Type B pancreatic cell (in vitro differentiated cells): ENCODE results near the gene HOXB7. TPM values are rescaled to one million over a fixed set of nuclear protein-coding genes. Genes with fewer than 3 reads are reported as not detected.

ENCODE experiments used
- DNase-seq: peaks from one replicate; pipeline ENCODE4 v3.0.0; 2021; ENCODE audit warnings: mixed read lengths; ENCODE audit not compliant: unreplicated experiment; ENCODE audit errors: extremely low spot score
- H3K27ac Mint-ChIP-seq: 2 replicates; pipeline ENCODE4 v1.8.0; 2021; ENCODE audit warnings: mild to moderate bottlenecking, mixed read lengths
- H3K27me3 Mint-ChIP-seq: 2 replicates; pipeline ENCODE4 v1.8.0; 2021; ENCODE audit warnings: mixed read lengths
- H3K36me3 Mint-ChIP-seq: 2 replicates; pipeline ENCODE4 v1.8.0; 2021; ENCODE audit warnings: mixed read lengths
- H3K4me1 Mint-ChIP-seq: one replicate; pipeline ENCODE4 v1.8.0; 2021; ENCODE audit warnings: mixed read lengths; ENCODE audit not compliant: unreplicated experiment
- H3K4me3 Mint-ChIP-seq: 2 replicates; pipeline ENCODE4 v1.8.0; 2021; ENCODE audit warnings: mild to moderate bottlenecking, mixed read lengths
- H3K9me3 Mint-ChIP-seq: 2 replicates; pipeline ENCODE4 v1.8.0; 2021; ENCODE audit warnings: mixed read lengths
- CTCF ChIP-seq: fragments of 200-600 bp; sonication (generic); conservative IDR thresholded peaks from 2 replicates; pipeline ENCODE4 v1.5.0; 2021; ENCODE audit warnings: antibody characterized with exemption, mild to moderate bottlenecking
- total RNA-seq: library from RNA; stranded (reverse); gene quantifications from 2 replicates; pipeline ENCODE4 v1.2.1, GENCODE V29; 2021; ENCODE audit warnings: low replicate concordance

The HOXB7 gene
- total RNA-seq, 1 donor from 2014 or later: 9.8 TPM

- H3K4me1 Mint-ChIP-seq: peaks cover 38% of the 10 kb centered on the region
- peak overlapping the region; percentile 77 for H3K27ac Mint-ChIP-seq
Measured at GRCh38 chr17:48613862-48614694, 3.3 kb upstream of the HOXB7 start.

GRCh38 chr17:48612854-48613691 is 2.3 kb upstream of the HOXB7 start:
- Mint-ChIP-seq H3K9me3 (no peaks in the 10 kb centered on the region), H3K27ac (peak overlapping the region; percentile 92), H3K27me3 (peaks cover 90% of the 10 kb centered on the region), H3K4me1 (peaks cover 33% of the 10 kb centered on the region), H3K36me3 (no peaks in the 10 kb centered on the region), H3K4me3 (peak overlapping the region; percentile 92)
- TF ChIP-seq CTCF: peak; percentile 54
- no peak for DNase-seq

More at GRCh38 chr17:48613862-48614694, 3.3 kb upstream of the HOXB7 start:
- TF ChIP-seq CTCF: no peak
- H3K9me3 Mint-ChIP-seq: no peaks in the 10 kb centered on the region
- H3K27me3 Mint-ChIP-seq: peaks cover 91% of the 10 kb centered on the region
- no peak for DNase-seq
- peak overlapping the region; percentile 92 for H3K4me3 Mint-ChIP-seq
- H3K36me3 Mint-ChIP-seq: no peaks in the 10 kb centered on the region

GRCh38 chr17:48612456-48612853 is 1.6 kb upstream of the HOXB7 start:
- Mint-ChIP-seq H3K36me3 (peaks cover 4% of the 10 kb centered on the region), H3K9me3 (no peaks in the 10 kb centered on the region), H3K4me1 (peaks cover 33% of the 10 kb centered on the region), H3K4me3 (peak overlapping the region; percentile 92), H3K27me3 (peaks cover 90% of the 10 kb centered on the region), H3K27ac (peak overlapping the region; percentile 92)
- DNase-seq: no peak
- no peak for TF ChIP-seq CTCF

GRCh38 chr17:48611681-48612455 is 1.1 kb upstream of the HOXB7 start:
- Mint-ChIP-seq H3K4me3 (peak overlapping the region; percentile 92), H3K27me3 (peaks cover 90% of the 10 kb centered on the region), H3K4me1 (peaks cover 27% of the 10 kb centered on the region), H3K36me3 (peaks cover 5% of the 10 kb centered on the region), H3K9me3 (no peaks in the 10 kb centered on the region), H3K27ac (peak overlapping the region; percentile 92)
- TF ChIP-seq CTCF: no peak
- no peak for DNase-seq

- peaks cover 90% of the 10 kb centered on the region for H3K27me3 Mint-ChIP-seq
- no peaks in the 10 kb centered on the region for H3K9me3 Mint-ChIP-seq
- peaks cover 10% of the 10 kb centered on the region for H3K36me3 Mint-ChIP-seq
- peaks cover 24% of the 10 kb centered on the region for H3K4me1 Mint-ChIP-seq
- peak overlapping the region; percentile 92 for H3K4me3 Mint-ChIP-seq
- TF ChIP-seq CTCF: no peak
- no peak for DNase-seq
- H3K27ac Mint-ChIP-seq: peak overlapping the region; percentile 90
Measured at GRCh38 chr17:48611213-48611612, 396 bp upstream of the HOXB7 start.
